Activated CD4-positive, alpha-beta T cell treated with anti-CD3 and anti-CD28 coated beads, Interleukin-2, amount 50 U/mL, for 4 hours (primary cell): ENCODE data around the gene PTK7.
A peak's percentile ranks its signal among the peaks of the same experiment; 100 is the strongest.

ENCODE experiments used
- DNase-seq, 2 experiments: peaks; one replicate each; pipeline ENCODE4 v3.0.0-alpha.2; 2020

PTK7 gene

DNA sequence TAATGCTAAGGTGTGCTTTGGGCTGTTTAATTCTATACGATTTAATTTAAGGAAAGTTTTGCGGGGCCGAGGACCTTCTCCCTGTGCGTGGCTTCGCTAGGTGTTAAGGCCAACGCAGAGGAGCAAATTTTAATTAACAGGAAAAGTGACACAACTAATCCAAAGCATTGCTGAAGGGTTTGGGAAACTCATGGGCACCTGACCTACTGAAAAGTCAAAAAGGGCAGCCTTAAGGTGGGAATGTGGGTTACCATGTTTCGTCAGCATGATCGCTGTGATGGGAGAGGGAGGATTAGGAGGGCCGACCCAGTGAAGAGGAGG, 105.5 kb downstream of the PTK7 start:
- DNase-seq = no peak

DNA sequence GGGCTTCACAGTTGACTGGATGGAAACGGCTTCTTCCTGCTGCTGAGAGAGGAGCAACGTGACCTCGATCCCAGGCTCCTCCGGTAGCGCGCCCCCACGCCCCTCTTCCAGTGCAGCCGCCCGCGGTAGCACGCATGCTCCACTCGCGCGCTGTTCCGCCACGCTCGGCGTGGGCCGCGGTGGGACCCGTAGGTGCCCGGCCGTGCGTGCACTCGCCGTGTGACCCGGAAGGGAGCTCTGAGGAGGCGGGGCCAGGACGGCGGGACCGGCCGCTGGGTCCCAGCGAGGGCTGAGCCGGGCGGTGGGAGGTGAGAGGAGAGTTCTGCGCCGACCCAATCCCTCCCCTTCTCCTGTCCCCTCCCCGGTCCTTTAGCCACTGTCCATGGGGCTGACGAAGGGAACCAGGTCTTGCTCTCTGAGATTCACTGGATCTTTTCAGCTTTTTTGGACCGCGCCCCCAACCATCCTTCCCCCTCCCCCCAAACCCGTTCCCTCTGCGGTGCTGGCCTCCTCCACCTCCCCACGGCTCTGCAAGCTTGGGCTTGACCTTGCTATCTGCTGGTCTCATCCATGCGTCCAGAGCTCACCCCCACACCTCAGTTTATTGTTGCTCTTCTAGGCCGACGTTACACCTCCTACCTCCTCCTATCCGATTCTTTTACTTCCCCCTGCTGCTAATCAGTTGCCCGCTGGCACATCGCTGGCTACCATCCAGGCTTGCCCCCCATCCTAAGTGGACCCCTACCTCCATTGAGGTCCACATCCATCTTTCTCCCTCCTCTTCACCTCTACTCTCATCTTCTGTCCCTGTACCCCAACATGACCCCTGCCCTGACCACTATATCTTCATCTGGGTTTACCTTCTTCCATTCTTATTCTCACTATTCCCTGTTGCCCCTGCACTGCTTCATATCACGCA, 106.1 kb downstream of the PTK7 start, which contains the start of gene CUL9:
CUL9 (plus strand) TSS at position 255 of the 919 bp plus-strand sequence. CDS start 2,115 bp downstream, outside the sequence.
- peak; percentile 66 for DNase-seq

DNA sequence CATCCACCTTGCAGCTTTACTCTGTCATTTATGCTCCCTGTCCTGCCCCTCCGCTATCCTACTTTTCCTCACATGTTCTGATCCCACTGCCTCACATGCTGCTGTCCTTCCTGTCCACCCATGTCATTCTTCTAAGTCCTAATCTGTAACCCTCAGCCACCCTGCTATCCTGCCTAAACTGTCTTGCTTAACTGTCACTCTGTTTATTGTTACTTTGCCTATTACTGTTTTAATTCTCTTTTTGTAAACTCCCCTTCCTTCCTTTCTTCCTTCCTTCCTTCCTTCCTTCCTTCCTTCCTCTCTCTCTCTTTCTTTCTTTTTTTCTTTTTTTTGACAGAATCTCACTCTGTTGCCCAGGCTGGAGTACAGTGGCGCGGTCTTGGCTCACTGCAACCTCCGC, 107.3 kb downstream of the PTK7 start:
- DNase-seq = no peak

DNA sequence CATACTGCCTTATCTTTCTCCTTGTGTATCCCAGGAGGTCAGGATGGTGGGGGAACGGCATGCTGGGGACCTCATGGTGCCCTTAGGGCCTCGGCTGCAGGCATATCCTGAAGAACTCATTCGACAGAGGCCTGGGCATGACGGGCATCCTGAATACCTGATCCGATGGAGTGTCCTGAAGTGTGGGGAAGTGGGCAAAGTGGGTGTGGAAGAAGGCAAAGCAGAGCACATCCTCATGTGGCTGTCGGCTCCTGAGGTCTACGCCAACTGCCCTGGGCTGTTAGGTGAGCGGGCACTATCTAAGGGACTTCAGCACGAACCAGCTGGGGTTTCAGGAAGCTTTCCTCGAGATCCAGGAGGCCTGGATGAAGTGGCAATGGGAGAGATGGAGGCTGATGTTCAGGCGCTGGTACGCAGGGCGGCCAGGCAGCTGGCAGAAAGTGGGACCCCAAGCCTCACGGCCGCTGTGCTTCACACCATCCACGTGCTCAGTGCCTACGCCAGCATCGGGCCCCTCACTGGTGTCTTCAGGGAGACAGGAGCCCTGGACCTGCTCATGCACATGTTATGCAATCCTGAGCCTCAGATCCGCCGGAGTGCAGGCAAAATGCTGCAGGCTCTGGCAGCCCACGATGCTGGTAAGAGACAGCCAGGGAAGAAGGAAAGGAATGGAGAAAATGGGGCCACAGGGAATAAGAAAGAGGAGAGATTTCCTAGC, 108.3 kb downstream of the PTK7 start:
- no peak for DNase-seq

DNA sequence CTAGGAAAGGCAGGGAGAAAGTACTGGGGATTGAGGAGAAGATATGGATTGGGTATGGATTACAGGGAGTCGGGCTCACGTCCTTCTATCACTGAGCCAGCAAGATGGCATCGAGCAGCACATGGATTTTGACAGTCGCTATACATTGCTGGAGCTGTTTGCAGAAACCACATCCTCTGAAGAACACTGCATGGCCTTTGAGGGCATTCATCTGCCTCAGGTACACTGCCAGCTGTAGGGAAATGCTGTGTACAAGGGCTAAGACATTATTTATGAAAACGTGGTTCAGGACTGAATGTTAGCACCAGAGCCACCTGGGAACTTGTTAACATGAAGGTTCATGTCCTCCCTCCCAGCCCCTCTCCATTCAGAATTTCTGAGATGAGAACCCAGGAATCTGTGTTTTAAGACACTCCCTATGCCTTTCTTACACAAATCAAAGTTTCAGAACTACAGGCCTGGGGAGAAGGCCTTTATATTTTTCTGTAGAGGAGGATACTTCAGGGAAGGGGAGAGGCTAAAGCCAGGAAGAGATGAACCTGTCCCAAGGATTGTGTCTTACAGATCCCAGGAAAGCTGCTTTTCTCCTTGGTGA, 109.4 kb downstream of the PTK7 start:
- no peak for DNase-seq

DNA sequence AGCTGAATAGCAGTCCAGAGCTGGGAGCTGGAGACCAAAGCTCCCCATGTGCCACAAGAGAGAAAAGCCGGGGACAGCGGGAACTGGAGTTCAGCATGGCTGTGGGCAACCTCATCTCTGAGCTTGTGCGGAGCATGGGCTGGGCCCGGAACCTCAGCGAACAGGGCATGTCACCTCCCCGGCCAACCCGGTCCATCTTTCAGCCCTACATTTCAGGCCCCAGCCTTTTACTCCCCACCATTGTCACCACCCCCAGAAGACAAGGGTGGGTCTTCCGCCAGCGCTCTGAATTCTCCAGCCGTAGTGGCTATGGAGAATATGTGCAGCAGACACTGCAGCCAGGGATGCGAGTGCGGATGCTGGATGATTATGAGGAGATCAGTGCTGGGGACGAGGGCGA, 109.9 kb downstream of the PTK7 start:
- DNase-seq = no peak

DNA sequence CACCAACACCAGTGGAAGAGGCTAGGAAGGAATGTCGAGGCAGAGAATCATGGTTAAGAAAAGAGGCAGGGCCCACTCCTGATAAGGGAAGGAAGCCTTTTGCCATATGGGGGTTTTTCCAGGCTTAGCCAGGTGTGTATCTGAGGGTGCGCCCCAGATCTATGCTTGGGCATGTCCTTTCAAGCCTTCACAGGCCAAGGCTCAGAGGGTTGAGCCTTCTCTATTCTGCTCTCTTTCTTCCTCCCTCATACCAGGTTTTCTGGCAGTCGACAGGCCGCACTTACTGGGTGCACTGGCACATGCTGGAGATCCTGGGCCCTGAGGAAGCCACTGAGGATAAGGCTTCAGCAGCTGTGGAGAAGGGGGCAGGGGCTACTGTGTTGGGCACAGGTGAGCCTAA, 110.6 kb downstream of the PTK7 start:
- no peak for DNase-seq

DNA sequence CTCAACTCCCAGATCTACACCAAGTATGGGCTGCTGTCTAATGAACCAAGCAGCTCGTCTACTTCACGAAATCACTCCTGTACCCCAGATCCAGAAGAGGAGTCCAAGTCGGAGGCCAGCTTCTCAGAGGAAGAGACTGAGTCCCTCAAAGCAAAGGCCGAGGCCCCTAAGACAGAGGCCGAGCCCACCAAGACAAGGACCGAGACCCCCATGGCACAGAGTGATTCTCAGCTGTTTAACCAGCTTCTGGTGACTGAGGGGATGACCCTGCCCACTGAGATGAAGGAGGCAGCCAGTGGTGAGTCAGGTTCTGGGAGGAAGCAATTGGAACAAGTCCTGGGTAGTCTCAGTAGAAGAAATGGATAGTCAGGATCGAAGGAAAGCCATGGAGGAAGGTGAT, 111.7 kb downstream of the PTK7 start:
- no peak for DNase-seq

DNA sequence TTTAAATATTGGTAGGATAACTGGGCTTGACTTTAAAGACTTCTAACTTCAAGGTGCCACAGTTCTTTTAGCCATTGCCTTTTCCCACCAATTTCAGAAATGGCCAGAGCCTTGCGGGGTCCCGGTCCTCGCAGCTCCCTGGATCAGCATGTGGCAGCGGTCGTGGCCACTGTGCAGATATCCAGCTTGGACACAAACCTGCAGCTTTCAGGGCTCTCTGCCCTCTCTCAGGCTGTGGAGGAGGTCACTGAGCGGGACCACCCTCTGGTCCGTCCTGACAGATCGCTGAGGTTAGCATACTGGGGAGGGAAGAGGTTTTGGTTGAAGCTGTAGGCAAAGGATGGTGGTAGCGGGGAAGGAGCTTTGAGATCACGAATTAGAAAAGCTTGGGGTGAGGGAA, 112.3 kb downstream of the PTK7 start:
- DNase-seq = no peak

DNA sequence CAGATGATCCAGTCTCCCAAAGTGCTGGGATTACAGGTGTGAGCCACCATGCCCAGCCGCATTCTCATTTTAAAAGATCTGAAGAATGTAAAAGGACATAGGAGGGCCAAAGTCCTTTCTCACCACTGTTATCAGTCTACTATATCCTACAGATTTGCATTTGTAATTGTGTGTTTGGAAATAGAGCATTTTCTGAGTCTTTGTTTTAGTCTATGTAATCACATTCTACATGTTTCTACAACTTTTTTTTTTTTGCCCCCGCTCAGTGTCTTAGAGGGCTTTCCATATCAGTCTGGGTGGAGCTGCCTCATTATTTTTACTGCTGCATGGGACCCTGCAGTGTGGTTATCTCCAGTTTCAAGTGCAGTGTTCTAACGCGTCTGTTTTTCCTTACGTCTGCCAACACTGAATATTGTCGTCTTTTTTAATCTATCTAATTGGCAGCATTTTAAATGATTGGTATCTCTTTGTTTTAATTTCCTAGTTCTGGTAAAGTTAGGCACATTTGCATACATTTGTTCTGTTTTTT, 113.7 kb downstream of the PTK7 start:
- no peak for DNase-seq

DNA sequence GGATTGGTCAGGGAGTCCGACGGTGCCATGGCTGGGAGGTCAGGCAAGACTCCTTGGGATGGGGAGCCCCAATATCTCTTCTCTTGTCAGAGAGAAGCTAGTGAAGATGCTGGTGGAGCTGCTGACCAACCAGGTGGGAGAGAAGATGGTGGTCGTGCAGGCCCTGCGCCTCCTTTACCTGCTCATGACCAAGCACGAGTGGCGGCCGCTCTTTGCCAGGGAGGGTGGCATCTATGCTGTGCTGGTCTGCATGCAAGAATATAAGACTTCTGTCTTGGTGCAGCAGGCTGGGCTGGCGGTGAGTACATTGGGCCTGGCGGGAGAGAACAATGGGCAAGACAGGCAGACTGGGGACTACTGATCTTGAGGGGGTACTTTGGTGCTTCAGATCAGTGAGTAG, 116.8 kb downstream of the PTK7 start:
- no peak for DNase-seq

DNA sequence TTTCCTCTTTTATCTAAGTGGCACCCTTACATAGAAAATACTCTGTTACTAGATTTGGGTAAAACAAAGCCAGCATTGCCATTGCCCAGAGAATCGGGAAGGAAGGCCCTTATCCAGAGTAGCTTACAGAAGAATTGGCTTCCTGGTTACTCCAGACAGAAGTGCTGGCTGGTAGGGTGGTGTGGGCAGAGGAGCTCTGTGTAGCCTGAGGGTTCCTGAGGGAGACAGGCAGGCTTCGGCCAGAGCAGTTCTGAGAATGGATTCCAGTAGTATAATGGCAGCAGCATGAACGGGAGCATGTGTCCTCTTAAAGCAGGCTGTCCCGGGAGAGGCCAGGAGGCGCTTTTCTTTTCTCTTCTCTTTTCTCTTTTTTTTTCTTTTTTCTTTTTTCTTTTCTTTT, 117.8 kb downstream of the PTK7 start:
- no peak for DNase-seq

DNA sequence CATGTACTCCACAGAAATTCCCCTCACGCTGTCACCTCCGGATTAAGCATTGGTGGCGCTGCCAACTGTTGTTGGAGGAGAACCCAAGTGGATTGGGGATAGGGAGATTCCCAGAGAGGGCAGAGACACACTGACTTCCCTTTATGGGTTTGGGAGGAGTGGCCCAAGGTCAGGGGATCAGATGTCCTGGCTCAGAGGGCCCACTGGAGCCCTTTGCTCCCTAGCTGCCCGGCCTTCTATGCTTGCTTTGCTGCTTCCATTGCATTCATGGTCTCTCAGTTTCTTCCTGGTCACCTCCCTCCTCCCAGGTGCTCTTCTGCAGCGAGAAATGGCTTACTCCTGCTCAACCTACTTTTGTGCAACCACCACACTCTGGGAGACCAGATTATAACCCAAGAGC, 120.2 kb downstream of the PTK7 start:
- no peak for DNase-seq

DNA sequence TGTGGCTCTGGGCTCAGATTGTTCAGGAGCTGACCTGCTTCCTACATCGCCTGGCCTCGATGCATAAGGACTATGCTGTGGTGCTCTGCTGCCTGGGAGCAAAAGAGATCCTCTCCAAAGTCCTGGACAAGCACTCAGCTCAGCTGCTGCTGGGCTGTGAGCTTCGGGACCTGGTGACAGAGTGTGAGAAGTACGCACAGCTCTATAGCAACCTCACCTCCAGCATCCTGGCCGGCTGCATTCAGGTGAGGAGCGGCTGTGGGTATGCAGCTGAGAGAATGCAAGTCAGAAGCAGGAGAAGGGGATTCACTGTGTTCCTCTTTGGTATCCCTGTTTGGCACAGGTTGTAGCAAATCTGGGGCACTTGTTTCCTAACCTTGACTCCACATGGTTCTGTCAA, 123.8 kb downstream of the PTK7 start:
- no peak for DNase-seq

DNA sequence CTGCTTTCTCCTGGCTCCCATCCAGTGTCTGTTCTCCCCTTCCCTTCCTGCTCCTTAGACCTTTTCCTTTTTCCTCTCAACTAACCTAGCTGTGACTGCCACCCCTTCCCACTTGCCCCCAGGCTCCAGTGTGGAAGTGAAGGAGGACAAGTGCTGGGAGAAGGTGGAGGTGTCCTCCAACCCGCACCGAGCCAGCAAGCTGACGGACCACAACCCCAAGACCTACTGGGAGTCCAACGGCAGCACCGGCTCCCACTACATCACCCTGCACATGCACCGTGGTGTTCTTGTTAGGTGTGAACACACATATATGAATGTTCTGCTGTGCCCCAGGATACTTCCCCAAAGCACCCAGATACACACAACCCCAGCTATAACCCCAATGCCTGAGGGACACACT, 124.4 kb downstream of the PTK7 start:
- DNase-seq = no peak

DNA sequence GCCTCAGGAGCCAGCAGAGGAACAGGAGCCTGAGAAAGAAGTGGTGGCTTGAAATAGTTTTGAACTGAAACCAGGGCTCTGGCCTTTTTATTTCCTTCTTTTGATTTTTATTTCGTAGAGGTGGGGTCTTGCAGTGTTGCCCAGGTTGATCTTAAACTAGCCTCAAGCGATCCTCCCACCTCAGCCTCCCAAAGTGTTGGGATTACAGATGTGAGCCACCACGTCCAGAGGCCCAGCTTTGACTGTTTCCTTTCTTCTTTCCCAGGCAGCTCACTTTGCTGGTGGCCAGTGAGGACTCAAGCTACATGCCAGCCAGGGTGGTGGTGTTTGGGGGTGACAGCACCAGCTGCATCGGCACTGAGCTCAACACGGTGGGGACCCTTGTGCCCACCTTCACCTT, 126.3 kb downstream of the PTK7 start:
- no peak for DNase-seq

DNA sequence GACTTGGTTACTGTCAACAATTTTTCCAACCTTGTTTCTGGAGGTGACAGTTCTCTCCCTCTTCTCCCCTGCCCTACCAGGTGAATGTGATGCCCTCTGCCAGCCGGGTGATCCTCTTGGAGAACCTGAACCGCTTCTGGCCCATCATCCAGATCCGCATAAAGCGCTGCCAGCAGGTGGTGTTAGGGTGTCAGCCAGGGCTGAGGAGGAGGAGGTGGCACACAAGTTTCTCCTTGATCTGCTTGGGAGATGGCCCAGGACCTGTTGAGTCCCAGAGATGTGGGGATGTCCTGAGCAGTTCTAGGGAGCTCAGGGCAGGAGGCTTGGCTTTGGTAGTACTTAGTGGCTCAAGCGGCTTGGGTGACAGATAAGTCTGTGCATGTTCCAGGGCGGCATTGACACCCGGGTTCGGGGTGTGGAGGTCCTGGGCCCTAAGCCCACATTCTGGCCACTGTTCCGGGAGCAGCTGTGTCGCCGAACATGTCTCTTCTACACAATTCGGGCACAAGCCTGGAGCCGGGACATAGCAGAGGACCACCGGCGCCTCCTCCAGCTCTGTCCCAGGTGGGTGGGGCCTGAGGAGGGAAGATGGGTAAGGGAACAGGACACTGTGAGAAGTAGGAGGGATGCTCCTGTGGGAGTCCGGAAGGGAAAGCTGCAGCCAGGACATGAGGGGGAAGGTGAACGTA, 127.1 kb downstream of the PTK7 start:
- DNase-seq = no peak

DNA sequence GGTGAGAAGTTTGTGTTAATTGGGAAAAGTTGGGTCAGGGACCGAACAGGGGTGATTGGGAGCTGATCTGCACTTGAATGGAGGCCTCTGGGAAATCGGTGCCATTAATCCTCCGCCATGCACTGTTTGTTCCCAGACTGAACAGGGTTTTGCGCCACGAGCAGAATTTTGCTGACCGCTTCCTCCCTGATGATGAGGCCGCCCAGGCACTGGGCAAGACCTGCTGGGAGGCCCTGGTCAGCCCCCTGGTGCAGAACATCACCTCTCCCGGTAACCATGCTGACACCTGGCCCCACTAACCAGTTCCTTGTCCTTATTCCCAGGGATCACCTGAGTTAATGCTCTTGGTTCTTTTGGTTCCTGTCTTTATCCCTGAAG, 127.6 kb downstream of the PTK7 start:
- DNase-seq = no peak

DNA sequence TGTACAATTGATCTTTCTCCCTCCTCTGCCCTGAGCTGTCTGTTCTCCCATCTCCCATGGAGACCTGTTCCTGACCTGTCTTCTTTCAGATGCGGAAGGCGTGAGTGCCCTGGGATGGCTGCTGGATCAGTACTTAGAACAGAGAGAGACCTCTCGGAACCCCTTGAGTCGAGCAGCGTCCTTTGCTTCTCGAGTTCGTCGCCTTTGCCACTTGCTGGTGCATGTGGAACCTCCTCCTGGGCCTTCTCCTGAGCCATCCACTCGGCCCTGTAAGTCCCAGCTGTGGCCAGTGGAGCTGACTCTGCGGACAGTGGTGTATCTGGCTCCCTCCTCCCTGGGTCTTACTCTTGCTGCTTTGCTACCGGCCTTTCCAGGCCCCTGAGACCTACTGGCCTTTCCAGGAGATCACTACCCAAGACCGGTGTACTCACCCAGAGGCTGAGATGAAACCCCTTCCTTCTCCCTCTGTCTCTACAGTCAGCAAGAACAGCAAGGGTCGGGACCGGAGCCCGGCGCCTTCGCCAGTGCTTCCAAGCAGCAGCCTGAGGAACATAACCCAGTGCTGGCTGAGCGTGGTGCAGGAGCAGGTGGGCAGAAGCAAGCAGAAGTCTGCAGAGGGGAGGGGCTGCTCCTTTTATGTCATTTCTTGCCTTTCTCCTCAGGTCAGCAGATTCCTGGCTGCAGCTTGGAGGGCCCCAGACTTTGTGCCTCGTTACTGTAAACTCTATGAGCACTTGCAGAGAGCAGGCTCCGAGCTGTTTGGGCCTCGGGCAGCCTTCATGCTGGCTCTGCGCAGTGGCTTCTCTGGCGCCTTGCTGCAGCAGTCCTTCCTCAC, 128.4 kb downstream of the PTK7 start:
- no peak for DNase-seq

DNA sequence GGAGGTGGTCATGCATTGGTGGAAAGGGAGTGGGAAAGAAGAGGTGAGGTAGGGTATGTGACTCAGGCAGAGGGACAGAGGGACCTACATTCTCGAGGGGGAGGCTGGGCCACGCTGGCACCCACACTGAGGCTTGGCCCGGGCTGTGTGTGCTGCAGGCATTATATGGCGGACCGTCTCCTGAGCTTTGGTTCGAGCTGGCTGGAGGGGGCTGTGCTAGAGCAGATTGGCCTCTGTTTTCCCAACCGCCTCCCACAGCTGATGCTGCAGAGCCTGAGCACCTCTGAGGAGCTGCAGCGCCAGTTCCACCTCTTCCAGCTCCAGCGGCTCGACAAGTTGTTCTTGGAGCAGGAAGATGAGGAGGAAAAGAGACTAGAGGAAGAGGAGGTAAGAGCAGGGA, 129.7 kb downstream of the PTK7 start:
- DNase-seq = no peak

DNA sequence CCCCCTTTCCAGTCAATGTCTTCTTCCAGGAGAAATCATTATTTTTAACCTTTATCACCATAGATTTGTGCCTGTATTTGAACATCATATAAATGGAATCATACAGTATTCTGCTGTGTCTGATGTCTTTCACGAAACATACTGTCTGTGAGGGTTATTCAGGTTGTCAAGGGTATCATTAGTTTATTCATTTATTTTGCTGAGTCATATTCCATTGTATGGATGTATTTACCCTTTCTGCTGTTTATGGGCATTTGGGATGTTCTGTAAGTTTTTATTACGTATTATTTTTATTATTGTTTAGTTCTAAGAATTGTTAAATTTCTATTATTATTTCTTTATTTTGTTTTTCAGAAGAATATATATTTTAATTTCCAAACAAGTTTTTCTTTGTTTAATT, 131.2 kb downstream of the PTK7 start:
- DNase-seq = no peak
